BE2C (cell line): ENCODE results near the gene MYMX.

ENCODE experiments used
- DNase-seq: peaks from one replicate; pipeline ENCODE4 v3.0.0-alpha.2; 2020
- H3K27me3 ChIP-seq: fragments of 250-450 bp; sonication (Bioruptor Pico); 2 replicates; pipeline ENCODE4 v1.5.1; 2020; ENCODE audit warnings: mild to moderate bottlenecking
- H3K36me3 ChIP-seq: fragments of 250-450 bp; sonication (Bioruptor Pico); 2 replicates; pipeline ENCODE4 v1.5.1; 2020; ENCODE audit warnings: mild to moderate bottlenecking
- H3K4me1 ChIP-seq: fragments of 250-450 bp; sonication (Bioruptor Pico); 2 replicates; pipeline ENCODE4 v1.5.1; 2020
- H3K4me3 ChIP-seq: 2 replicates; pipeline ENCODE4 v1.5.1; 2011; ENCODE audit warnings: low read depth, low read length
- H3K9me3 ChIP-seq: fragments of 250-450 bp; sonication (Bioruptor Pico); 2 replicates; pipeline ENCODE4 v1.5.1; 2020
- CTCF ChIP-seq: IDR thresholded peaks from 2 replicates; pipeline ENCODE4 v1.5.1; 2012; ENCODE audit warnings: mild to moderate bottlenecking, low read depth, low read length

MYMX gene

GRCh38 chr6:44201200-44201599, 15.5 kb upstream of the MYMX start:
- Histone ChIP-seq H3K9me3 (no peaks in the 10 kb centered on the region), H3K4me3 (no peak overlapping the region), H3K4me1 (no peaks in the 10 kb centered on the region), H3K27me3 (no peaks in the 10 kb centered on the region), H3K36me3 (no peaks in the 10 kb centered on the region)
- TF ChIP-seq CTCF = no peak
- DNase-seq = no peak

- no peak for TF ChIP-seq CTCF
- no peaks in the 10 kb centered on the region for H3K36me3 ChIP-seq
- H3K4me1 ChIP-seq = no peaks in the 10 kb centered on the region
- H3K4me3 ChIP-seq = no peak overlapping the region
- H3K9me3 ChIP-seq = no peaks in the 10 kb centered on the region
- no peak for DNase-seq
- H3K27me3 ChIP-seq = no peaks in the 10 kb centered on the region
Observed at GRCh38 chr6:44201638-44202303, 15.0 kb upstream of the MYMX start.

GRCh38 chr6:44202332-44202971, 14.3 kb upstream of the MYMX start:
- DNase-seq = no peak
- no peaks in the 10 kb centered on the region for H3K27me3 ChIP-seq
- no peaks in the 10 kb centered on the region for H3K36me3 ChIP-seq
- no peak for TF ChIP-seq CTCF
- no peak overlapping the region for H3K4me3 ChIP-seq
- H3K9me3 ChIP-seq = no peaks in the 10 kb centered on the region
- H3K4me1 ChIP-seq = no peaks in the 10 kb centered on the region

GRCh38 chr6:44202972-44203750, 13.6 kb upstream of the MYMX start:
- TF ChIP-seq CTCF = no peak
- Histone ChIP-seq H3K4me1 (no peaks in the 10 kb centered on the region), H3K36me3 (no peaks in the 10 kb centered on the region), H3K4me3 (no peak overlapping the region), H3K9me3 (no peaks in the 10 kb centered on the region), H3K27me3 (no peaks in the 10 kb centered on the region)
- no peak for DNase-seq

- TF ChIP-seq CTCF = no peak
- no peak overlapping the region for H3K4me3 ChIP-seq
- no peaks in the 10 kb centered on the region for H3K9me3 ChIP-seq
- no peaks in the 10 kb centered on the region for H3K4me1 ChIP-seq
- no peaks in the 10 kb centered on the region for H3K27me3 ChIP-seq
- H3K36me3 ChIP-seq = no peaks in the 10 kb centered on the region
- no peak for DNase-seq
Observed at GRCh38 chr6:44203955-44204354, 12.8 kb upstream of the MYMX start.

GRCh38 chr6:44207966-44208365, 8.8 kb upstream of the MYMX start:
- H3K36me3 ChIP-seq = no peaks in the 10 kb centered on the region
- no peaks in the 10 kb centered on the region for H3K27me3 ChIP-seq
- no peak overlapping the region for H3K4me3 ChIP-seq
- no peaks in the 10 kb centered on the region for H3K4me1 ChIP-seq
- no peak for TF ChIP-seq CTCF
- no peak for DNase-seq
- no peaks in the 10 kb centered on the region for H3K9me3 ChIP-seq
